Activated CD8-positive, alpha-beta memory T cell treated with anti-CD3 and anti-CD28 coated beads for 36 hours (primary cell): ENCODE results near the gene RNU6-8. TPM values are rescaled to one million over a fixed set of nuclear protein-coding genes. Genes with fewer than 3 reads are reported as not detected.

Source experiments
- CTCF ChIA-PET: fragments of 350-600 bp; sonication (Branson Sonifier 250); formaldehyde crosslinking; loops from one replicate; lab custom pipeline; 2021; ENCODE audit warnings: antibody characterized with exemption; lab: Charles Lee
- POLR2A ChIA-PET: fragments of 350-600 bp; sonication (Branson Sonifier 250); formaldehyde crosslinking; loops from one replicate; lab custom pipeline; 2021; ENCODE audit warnings: antibody characterized with exemption; lab: Charles Lee
- total RNA-seq, 2 experiments: library from RNA; stranded (reverse); gene quantifications; one replicate each; pipeline ENCODE4 v1.2.3, GENCODE V29; 2021

The RNU6-8 gene
- total RNA-seq, 2 experiments from 2014 or later: not detected

- POLR2A ChIA-PET: no interaction called here
- CTCF ChIA-PET: no interaction called here
Measured at GRCh38 chr14:32171469-32171868, 31.6 kb downstream of the RNU6-8 start.

- POLR2A ChIA-PET: no interaction called here
- CTCF ChIA-PET: no interaction called here
Measured at GRCh38 chr14:32169191-32169590, 33.9 kb downstream of the RNU6-8 start.

- CTCF ChIA-PET: no interaction called here
Measured at GRCh38 chr14:32167907-32168306, 35.2 kb downstream of the RNU6-8 start.

GRCh38 chr14:32166924-32167323 is 36.1 kb downstream of the RNU6-8 start:
- CTCF ChIA-PET: no interaction called here

More at GRCh38 chr14:32167907-32168306, 35.2 kb downstream of the RNU6-8 start:
- POLR2A ChIA-PET: no interaction called here

GRCh38 chr14:32166029-32166428 is 37.0 kb downstream of the RNU6-8 start:
- ChIA-PET POLR2A (no interaction called here), CTCF (no interaction called here)

More at GRCh38 chr14:32166924-32167323, 36.1 kb downstream of the RNU6-8 start:
- POLR2A ChIA-PET: interaction anchor here (0.6 kb wide), 1 partner anchor 1590 kb away, joined by 3 read pairs; no protein-coding TSS in a partner anchor

Other genes starting within 250 kb of the RNU6-8 start
- 10 to 100 TPM; 33.6 to 39.4 TPM for gene ARHGAP5, start 126.0 kb downstream of the RNU6-8 start, total RNA-seq
- gene RNU6-7, start 1.2 kb downstream of the RNU6-8 start, total RNA-seq: not detected
- 1 to 10 TPM in 1 of 2 experiments, under 1 TPM in 1; 0.65 to 1.3 TPM for gene AKAP6, start 126.0 kb upstream of the RNU6-8 start, total RNA-seq